HEK293 (cell line): ENCODE results near the gene PNLIP.

ENCODE experiments used
- CTCF ChIA-PET: fragments of 350-600 bp; formaldehyde crosslinking; extraction: SDS; loops from one replicate; lab custom pipeline; 2021; ENCODE audit warnings: antibody characterized with exemption; lab: Yijun Ruan, JAX
- POLR2A ChIA-PET: fragments of 300-600 bp; formaldehyde crosslinking; extraction: SDS; loops from one replicate; lab custom pipeline; 2020; ENCODE audit warnings: antibody characterized with exemption, inconsistent platforms; lab: Yijun Ruan, JAX
- H3K27ac ChIP-seq: fragments of 200-500 bp; sonication (Bioruptor generic); 2 replicates; pipeline ENCODE4 v1.5.1; 2014; ENCODE audit warnings: low read depth, low read length, control low read depth, inconsistent platforms; ENCODE audit errors: extremely low read depth
- H3K36me3 ChIP-seq, 2 experiments: fragments of 200-500 bp in 1 of 2; sonication (Bioruptor generic) in 1 of 2; 1 replicate in 1 of 2; 2 replicates in 1 of 2; pipeline ENCODE4 v1.5.1; 2014 to 2017; ENCODE audit warnings: inconsistent platforms in 2 of 2, low read length in 2 of 2; ENCODE audit not compliant: control insufficient read depth in 2 of 2, insufficient read depth in 1 of 2
- H3K4me1 ChIP-seq: fragments of 200-500 bp; sonication (Bioruptor generic); 2 replicates; pipeline ENCODE4 v1.5.1; 2014; ENCODE audit warnings: mild to moderate bottlenecking, low read length, inconsistent platforms; ENCODE audit not compliant: control insufficient read depth, insufficient read depth
- H3K4me3 ChIP-seq: 2 replicates; pipeline ENCODE4 v1.5.1; 2011; ENCODE audit warnings: low read depth, mild to moderate bottlenecking, control low read depth, low read length, moderate library complexity
- H3K9me3 ChIP-seq: fragments of 200-500 bp; sonication (Bioruptor generic); 2 replicates; pipeline ENCODE4 v1.5.1; 2014; ENCODE audit warnings: low read depth, low read length, inconsistent platforms; ENCODE audit not compliant: control insufficient read depth, insufficient read depth
- BCL11B ChIP-seq: fragments of 450-650 bp; formaldehyde crosslinking; IDR thresholded peaks from 2 replicates; pipeline ENCODE4 v1.5.1; 2016; ENCODE audit warnings: low read depth, missing biosample characterization, missing genetic modification characterization
- MYNN ChIP-seq: fragments of 450-650 bp; formaldehyde crosslinking; IDR thresholded peaks from 2 replicates; pipeline ENCODE4 v1.5.1; 2016; ENCODE audit warnings: missing biosample characterization, missing genetic modification characterization, borderline replicate concordance
- ZBTB10 ChIP-seq: fragments of 450-650 bp; formaldehyde crosslinking; IDR thresholded peaks from 2 replicates; pipeline ENCODE4 v1.5.1; 2016; ENCODE audit warnings: missing biosample characterization, missing genetic modification characterization
- ZBTB7A ChIP-seq: fragments of 450-650 bp; formaldehyde crosslinking; IDR thresholded peaks from 2 replicates; pipeline ENCODE4 v1.5.1; 2016; ENCODE audit warnings: low read depth, missing biosample characterization, missing genetic modification characterization
- ZFP3 ChIP-seq: fragments of 450-650 bp; formaldehyde crosslinking; IDR thresholded peaks from 2 replicates; pipeline ENCODE4 v1.5.1; 2016; ENCODE audit warnings: low read depth, missing biosample characterization, missing genetic modification characterization
- ZFP69B ChIP-seq: fragments of 450-650 bp; formaldehyde crosslinking; IDR thresholded peaks from 2 replicates; pipeline ENCODE4 v1.5.1; 2016; ENCODE audit warnings: missing biosample characterization, missing genetic modification characterization
- ZNF112 ChIP-seq: fragments of 450-650 bp; formaldehyde crosslinking; IDR thresholded peaks from 2 replicates; pipeline ENCODE4 v1.5.0; 2017; ENCODE audit warnings: missing biosample characterization, missing genetic modification characterization
- ZNF202 ChIP-seq: fragments of 450-650 bp; formaldehyde crosslinking; IDR thresholded peaks from 2 replicates; pipeline ENCODE4 v1.5.1; 2016; ENCODE audit warnings: missing biosample characterization, missing genetic modification characterization, borderline replicate concordance
- ZNF23 ChIP-seq: fragments of 450-650 bp; formaldehyde crosslinking; IDR thresholded peaks from 2 replicates; pipeline ENCODE4 v1.5.1; 2016; ENCODE audit warnings: missing biosample characterization, missing genetic modification characterization, borderline replicate concordance
- ZNF26 ChIP-seq: fragments of 450-650 bp; formaldehyde crosslinking; IDR thresholded peaks from 2 replicates; pipeline ENCODE4 v1.5.1; 2016; ENCODE audit warnings: missing biosample characterization, missing genetic modification characterization
- ZNF514 ChIP-seq: fragments of 450-650 bp; formaldehyde crosslinking; IDR thresholded peaks from 2 replicates; pipeline ENCODE4 v1.5.1; 2016; ENCODE audit warnings: missing biosample characterization, missing genetic modification characterization
- ZNF549 ChIP-seq: fragments of 450-650 bp; IDR thresholded peaks from 2 replicates; pipeline ENCODE4 v1.5.1; 2018; ENCODE audit warnings: missing biosample characterization, missing genetic modification characterization, mild to moderate bottlenecking, inconsistent platforms, moderate library complexity
- ZNF561 ChIP-seq: fragments of 450-650 bp; IDR thresholded peaks from 2 replicates; pipeline ENCODE4 v1.5.1; 2018; ENCODE audit warnings: missing biosample characterization, missing genetic modification characterization, borderline replicate concordance
- ZNF658 ChIP-seq: fragments of 450-650 bp; formaldehyde crosslinking; IDR thresholded peaks from 2 replicates; pipeline ENCODE4; 2016; ENCODE audit warnings: missing biosample characterization, missing genetic modification characterization
- ZNF677 ChIP-seq: fragments of 450-650 bp; IDR thresholded peaks from 2 replicates; pipeline ENCODE4 v1.5.0; 2018; ENCODE audit warnings: missing biosample characterization, mild to moderate bottlenecking, missing genetic modification characterization, moderate library complexity
- ZNF785 ChIP-seq: fragments of 450-650 bp; formaldehyde crosslinking; IDR thresholded peaks from 2 replicates; pipeline ENCODE4 v1.5.1; 2016; ENCODE audit warnings: missing biosample characterization, missing genetic modification characterization
- ZSCAN18 ChIP-seq: fragments of 450-650 bp; formaldehyde crosslinking; IDR thresholded peaks from 2 replicates; pipeline ENCODE4 v1.5.1; 2016; ENCODE audit warnings: missing biosample characterization, missing genetic modification characterization
- TF ChIP-seq, protein P1 (sequence below): fragments of 450-650 bp; formaldehyde crosslinking; IDR thresholded peaks from 2 replicates; pipeline ENCODE4 v1.5.1; 2016; ENCODE audit warnings: missing biosample characterization, missing genetic modification characterization, borderline replicate concordance
- TF ChIP-seq, protein P2 (sequence below): fragments of 450-650 bp; formaldehyde crosslinking; IDR thresholded peaks from 2 replicates; pipeline ENCODE4 v1.5.1; 2016; ENCODE audit warnings: missing biosample characterization, missing genetic modification characterization

Gene PNLIP

DNA sequence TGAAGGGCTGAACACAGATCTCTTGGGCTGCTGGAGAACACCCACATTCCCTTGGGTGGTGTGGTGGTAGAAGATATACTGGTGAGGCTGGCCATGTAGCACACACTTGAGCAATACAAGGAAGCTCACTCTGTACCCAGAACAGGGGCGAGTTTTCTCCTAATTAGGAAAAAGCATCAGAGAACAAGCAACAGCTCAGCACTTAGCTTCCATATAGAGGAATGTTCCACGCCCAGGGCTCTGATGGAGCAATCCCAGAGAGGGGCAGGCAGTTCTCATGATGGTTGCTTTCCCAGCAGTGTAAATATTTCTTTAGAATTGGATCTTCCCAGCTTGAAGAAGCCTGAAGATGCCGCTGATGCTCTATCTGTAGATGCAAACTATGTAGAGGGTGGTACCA is 21.0 kb upstream of the PNLIP start (continued):
- TF ChIP-seq ZNF26 (tag by site-specific recombination): no peak

GRCh38 chr10:116526219-116526618 is 19.5 kb upstream of the PNLIP start:
- CTCF ChIA-PET: interaction anchor here (0.9 to 1.2 kb wide), 3 partner anchors 36 to 84 kb away, joined by 3 to 5 read pairs (median 5); no protein-coding TSS in a partner anchor
- Histone ChIP-seq H3K9me3 (no peaks in the 10 kb centered on the region), H3K27ac (no peak overlapping the region)
- TF ChIP-seq ZNF202 (tag by site-specific recombination) (no peak), ZBTB7A (tag by site-specific recombination) (no peak), ZSCAN18 (tag by site-specific recombination) (no peak), ZFP69B (no peak), ZNF561 (tag by site-specific recombination) (no peak), MYNN (tag by site-specific recombination) (no peak), ZNF785 (tag by site-specific recombination) (no peak), ZNF112 (tag by site-specific recombination) (no peak), ZFP3 (tag by site-specific recombination) (no peak), ZBTB10 (no peak)
- TF ChIP-seq, all 188 proteins: peak for 0
- Histone ChIP-seq H3K4me1 (no peaks in the 10 kb centered on the region), H3K4me3 (no peak overlapping the region), H3K36me3 (no peaks in the 10 kb centered on the region)
- POLR2A ChIA-PET: no interaction called here

DNA sequence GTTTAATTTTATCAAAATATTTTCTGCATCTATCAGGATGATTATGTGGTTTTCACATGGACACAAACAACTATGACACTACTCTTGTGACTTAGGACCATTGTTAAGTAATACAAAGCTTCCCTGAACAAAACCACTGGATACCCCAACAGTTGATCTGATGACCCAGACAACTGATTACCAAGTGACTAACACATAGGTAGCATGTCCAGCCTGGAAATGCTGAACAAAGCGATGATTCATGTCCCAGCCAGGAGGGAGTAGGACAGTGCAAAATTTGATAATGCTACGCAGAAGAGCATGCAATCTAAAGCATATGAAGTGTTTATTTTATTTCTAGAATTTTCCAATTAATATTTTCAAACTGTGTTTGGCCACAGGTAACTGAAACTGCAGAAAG is 8.9 kb upstream of the PNLIP start:
- CTCF ChIA-PET: no interaction called here

More for the DNA sequence above, 8.9 kb upstream of the PNLIP start:
- Histone ChIP-seq H3K9me3 (no peaks in the 10 kb centered on the region), H3K36me3 (no peaks in the 10 kb centered on the region), H3K4me1 (no peaks in the 10 kb centered on the region), H3K4me3 (no peak overlapping the region), H3K27ac (no peak overlapping the region)
- TF ChIP-seq ZNF549 (tag by site-specific recombination) (no peak), ZNF514 (tag by site-specific recombination) (no peak), ZNF658 (no peak), BCL11B (tag by site-specific recombination) (no peak), ZNF23 (tag by site-specific recombination) (no peak), ZNF561 (tag by site-specific recombination) (no peak), ZSCAN18 (tag by site-specific recombination) (no peak), ZNF677 (tag by site-specific recombination) (no peak)
- TF ChIP-seq, protein P1, sequence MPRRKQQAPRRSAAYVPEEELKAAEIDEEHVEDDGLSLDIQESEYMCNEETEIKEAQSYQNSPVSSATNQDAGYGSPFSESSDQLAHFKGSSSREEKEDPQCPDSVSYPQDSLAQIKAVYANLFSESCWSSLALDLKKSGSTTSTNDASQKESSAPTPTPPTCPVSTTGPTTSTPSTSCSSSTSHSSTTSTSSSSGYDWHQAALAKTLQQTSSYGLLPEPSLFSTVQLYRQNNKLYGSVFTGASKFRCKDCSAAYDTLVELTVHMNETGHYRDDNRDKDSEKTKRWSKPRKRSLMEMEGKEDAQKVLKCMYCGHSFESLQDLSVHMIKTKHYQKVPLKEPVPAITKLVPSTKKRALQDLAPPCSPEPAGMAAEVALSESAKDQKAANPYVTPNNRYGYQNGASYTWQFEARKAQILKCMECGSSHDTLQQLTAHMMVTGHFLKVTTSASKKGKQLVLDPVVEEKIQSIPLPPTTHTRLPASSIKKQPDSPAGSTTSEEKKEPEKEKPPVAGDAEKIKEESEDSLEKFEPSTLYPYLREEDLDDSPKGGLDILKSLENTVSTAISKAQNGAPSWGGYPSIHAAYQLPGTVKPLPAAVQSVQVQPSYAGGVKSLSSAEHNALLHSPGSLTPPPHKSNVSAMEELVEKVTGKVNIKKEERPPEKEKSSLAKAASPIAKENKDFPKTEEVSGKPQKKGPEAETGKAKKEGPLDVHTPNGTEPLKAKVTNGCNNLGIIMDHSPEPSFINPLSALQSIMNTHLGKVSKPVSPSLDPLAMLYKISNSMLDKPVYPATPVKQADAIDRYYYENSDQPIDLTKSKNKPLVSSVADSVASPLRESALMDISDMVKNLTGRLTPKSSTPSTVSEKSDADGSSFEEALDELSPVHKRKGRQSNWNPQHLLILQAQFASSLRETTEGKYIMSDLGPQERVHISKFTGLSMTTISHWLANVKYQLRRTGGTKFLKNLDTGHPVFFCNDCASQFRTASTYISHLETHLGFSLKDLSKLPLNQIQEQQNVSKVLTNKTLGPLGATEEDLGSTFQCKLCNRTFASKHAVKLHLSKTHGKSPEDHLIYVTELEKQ (tag by site-specific recombination): no peak
- TF ChIP-seq, protein P2, sequence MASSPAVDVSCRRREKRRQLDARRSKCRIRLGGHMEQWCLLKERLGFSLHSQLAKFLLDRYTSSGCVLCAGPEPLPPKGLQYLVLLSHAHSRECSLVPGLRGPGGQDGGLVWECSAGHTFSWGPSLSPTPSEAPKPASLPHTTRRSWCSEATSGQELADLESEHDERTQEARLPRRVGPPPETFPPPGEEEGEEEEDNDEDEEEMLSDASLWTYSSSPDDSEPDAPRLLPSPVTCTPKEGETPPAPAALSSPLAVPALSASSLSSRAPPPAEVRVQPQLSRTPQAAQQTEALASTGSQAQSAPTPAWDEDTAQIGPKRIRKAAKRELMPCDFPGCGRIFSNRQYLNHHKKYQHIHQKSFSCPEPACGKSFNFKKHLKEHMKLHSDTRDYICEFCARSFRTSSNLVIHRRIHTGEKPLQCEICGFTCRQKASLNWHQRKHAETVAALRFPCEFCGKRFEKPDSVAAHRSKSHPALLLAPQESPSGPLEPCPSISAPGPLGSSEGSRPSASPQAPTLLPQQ (tag by site-specific recombination): no peak
- POLR2A ChIA-PET: no interaction called here
